GM06990 (cell line): Measurements from ENCODE around the gene FSTL4.

Experiments
- DNase-seq: peaks from one replicate; pipeline ENCODE4 v3.0.0-alpha.2; 2011; ENCODE audit not compliant: insufficient read length; ENCODE audit errors: extremely low read depth
- H3K27me3 ChIP-seq: replicated peaks from 2 replicates; pipeline ENCODE4 v1.6.0; 2011; ENCODE audit warnings: low read length; ENCODE audit not compliant: control insufficient read depth, insufficient read depth
- H3K36me3 ChIP-seq: 2 replicates; pipeline ENCODE4 v1.5.1; 2011; ENCODE audit warnings: low read length; ENCODE audit not compliant: control insufficient read depth, insufficient read depth
- H3K4me3 ChIP-seq: replicated peaks from 2 replicates; pipeline ENCODE4 v1.5.1; 2011; ENCODE audit warnings: low read depth, mild to moderate bottlenecking, control low read depth, low read length
- TF ChIP-seq, protein P1 (sequence below): IDR thresholded peaks from 2 replicates; pipeline ENCODE4 v1.5.1; 2011; ENCODE audit warnings: low read length, control low read depth, mild to moderate bottlenecking, inconsistent platforms; ENCODE audit not compliant: insufficient read depth, poor library complexity, severe bottlenecking

The FSTL4 gene

GRCh38 chr5:133331941-133332340 lies 280.4 kb downstream of the FSTL4 start:
- H3K27me3 ChIP-seq, result no peaks in the 10 kb centered on the region
- no peak overlapping the region for H3K4me3 ChIP-seq
- no peak for DNase-seq
- H3K36me3 ChIP-seq, result no peaks in the 10 kb centered on the region
- TF ChIP-seq, protein P1, sequence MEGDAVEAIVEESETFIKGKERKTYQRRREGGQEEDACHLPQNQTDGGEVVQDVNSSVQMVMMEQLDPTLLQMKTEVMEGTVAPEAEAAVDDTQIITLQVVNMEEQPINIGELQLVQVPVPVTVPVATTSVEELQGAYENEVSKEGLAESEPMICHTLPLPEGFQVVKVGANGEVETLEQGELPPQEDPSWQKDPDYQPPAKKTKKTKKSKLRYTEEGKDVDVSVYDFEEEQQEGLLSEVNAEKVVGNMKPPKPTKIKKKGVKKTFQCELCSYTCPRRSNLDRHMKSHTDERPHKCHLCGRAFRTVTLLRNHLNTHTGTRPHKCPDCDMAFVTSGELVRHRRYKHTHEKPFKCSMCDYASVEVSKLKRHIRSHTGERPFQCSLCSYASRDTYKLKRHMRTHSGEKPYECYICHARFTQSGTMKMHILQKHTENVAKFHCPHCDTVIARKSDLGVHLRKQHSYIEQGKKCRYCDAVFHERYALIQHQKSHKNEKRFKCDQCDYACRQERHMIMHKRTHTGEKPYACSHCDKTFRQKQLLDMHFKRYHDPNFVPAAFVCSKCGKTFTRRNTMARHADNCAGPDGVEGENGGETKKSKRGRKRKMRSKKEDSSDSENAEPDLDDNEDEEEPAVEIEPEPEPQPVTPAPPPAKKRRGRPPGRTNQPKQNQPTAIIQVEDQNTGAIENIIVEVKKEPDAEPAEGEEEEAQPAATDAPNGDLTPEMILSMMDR, result no peak

DNA sequence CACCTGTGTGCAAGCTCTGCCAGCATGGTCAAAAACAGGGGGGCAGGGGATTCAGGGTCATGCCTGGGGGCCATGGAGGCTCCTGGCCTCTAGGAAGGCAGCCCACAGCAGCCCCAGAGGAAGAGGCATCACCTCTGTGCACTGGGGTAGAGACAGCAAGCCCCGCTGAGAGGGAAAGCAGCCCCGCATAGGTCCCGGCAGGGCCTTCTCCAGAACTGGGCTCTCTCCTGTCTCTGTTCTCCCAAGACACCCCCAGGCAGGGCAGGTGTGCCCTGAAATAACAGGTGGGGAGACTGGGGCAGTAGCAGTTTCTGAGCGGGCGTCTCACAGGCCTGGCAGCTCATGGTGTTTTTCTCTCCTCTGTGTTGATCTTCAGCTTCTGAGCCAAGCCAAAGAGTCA lies 281.4 kb downstream of the FSTL4 start:
- Histone ChIP-seq H3K27me3 (no peaks in the 10 kb centered on the region), H3K4me3 (no peak overlapping the region), H3K36me3 (no peaks in the 10 kb centered on the region)
- TF ChIP-seq, protein P1, result no peak
- DNase-seq, result no peak

DNA sequence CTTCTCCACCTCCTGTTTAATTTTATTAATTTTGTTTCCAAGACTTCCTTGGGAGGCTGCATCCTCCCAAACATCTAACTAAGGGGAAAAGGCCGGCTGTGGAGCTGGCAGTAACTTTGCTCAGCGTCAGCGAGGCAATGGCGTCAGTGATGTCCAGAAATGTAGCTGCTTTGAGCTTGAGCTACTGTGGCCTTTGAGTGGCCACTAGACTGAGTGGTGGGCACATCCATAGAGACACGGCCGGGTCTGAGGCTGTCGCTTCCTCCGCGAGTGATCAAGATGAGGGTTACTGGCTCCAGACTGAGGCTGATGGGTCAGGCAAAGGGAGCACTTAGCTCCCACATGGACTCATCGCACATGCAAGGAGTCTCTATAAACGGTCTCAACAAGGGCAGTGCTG lies 283.5 kb downstream of the FSTL4 start:
- no peak overlapping the region for H3K4me3 ChIP-seq
- H3K36me3 ChIP-seq, result no peaks in the 10 kb centered on the region
- no peak for DNase-seq
- TF ChIP-seq, protein P1, result no peak
- no peaks in the 10 kb centered on the region for H3K27me3 ChIP-seq

GRCh38 chr5:133327946-133328401 lies 284.4 kb downstream of the FSTL4 start:
- Histone ChIP-seq H3K36me3 (no peaks in the 10 kb centered on the region), H3K4me3 (no peak overlapping the region), H3K27me3 (no peaks in the 10 kb centered on the region)
- DNase-seq, result no peak
- TF ChIP-seq, protein P1, result no peak

DNA sequence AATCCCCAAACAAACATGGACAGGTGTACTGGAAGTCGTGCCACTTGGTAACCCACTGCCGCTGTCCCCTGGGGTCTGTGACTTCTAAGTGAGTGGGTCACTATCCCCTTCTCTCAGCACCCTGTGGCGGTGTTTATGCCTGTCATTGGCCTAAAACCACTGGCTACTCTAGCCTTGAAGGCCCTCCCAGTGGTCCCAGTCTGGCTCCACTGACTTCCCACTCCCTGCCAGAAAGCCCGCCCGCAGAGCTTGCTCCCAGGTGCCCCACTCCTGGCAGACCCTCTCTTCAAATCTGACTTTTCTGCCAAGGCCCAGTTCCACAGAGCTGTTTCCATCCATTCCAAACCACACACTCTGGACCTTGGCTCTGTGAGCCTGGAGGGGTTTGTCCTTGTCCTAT lies 286.0 kb downstream of the FSTL4 start:
- Histone ChIP-seq H3K36me3 (no peaks in the 10 kb centered on the region), H3K4me3 (no peak overlapping the region), H3K27me3 (no peaks in the 10 kb centered on the region)
- TF ChIP-seq, protein P1, result no peak
- DNase-seq, result no peak

GRCh38 chr5:133325864-133326263 lies 286.5 kb downstream of the FSTL4 start:
- TF ChIP-seq, protein P1, result no peak
- Histone ChIP-seq H3K36me3 (no peaks in the 10 kb centered on the region), H3K4me3 (no peak overlapping the region), H3K27me3 (no peaks in the 10 kb centered on the region)
- no peak for DNase-seq
